NCI-H345 treated with DMSO at 0.1 percent for 48 hours (cell line): Measurements from ENCODE around the gene SPPL2C.
A peak's percentile ranks its signal among the peaks of the same experiment; 100 is the strongest.
"Not testable (repeated sequence)": the region's sequence is repeated elsewhere in the genome, so short reads cannot be mapped to it uniquely, and the experiment has no call there.

ENCODE experiments used
- DNase-seq: peaks from one replicate; lab custom pipeline; 2025; ENCODE audit not compliant: unreplicated experiment; lab: John Stamatoyannopoulos, UW

The SPPL2C gene

GRCh38 chr17:45848868-45849535 is 4.3 kb downstream of the SPPL2C start:
- DNase-seq = no peak

GRCh38 chr17:45849536-45849990 is 4.9 kb downstream of the SPPL2C start:
- no peak for DNase-seq

DNA sequence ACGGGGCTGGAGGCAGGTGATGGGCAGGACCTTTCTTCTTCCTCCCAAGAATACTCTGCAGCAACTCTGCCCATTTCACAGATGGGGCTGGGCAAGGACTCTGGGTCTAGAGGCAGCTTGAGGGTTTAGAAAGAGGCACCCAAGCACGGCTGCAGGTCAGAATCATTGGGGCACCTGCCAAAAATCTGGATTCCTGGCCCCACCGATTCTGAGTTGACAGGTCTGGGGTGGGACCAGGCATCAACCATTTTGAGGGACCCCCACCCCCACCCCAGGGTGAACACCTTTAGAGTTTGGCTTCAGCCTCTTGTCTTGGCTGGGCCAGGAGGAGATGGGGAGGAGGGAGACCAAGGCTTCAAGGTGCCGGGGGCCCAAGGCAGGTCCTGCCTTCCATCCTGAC is 5.3 kb downstream of the SPPL2C start:
- DNase-seq = no peak

DNA sequence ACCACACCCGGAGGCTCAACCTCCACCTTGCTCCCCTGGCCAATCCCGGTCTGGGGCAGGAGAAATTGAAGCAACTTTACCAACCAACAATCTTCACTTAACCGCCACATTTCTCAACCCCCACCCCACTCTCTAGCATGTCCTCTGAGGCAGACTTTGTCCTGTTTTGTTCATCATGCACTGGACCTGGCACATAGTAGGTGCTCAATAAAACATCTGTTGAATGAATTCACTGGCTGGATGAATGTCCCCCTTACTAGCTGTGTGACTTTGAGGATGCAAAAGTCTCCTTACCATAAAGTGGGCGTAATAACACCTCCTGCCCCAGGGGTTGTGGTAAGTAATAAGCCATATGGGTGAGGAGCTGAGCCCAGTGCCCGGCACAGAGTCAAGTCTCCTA is 5.8 kb downstream of the SPPL2C start:
- no peak for DNase-seq

- DNase-seq = no peak
These were observed 6.3 kb downstream of the SPPL2C start for GRCh38 chr17:45851022-45851421.

GRCh38 chr17:45851464-45851863 is 6.8 kb downstream of the SPPL2C start:
- no peak for DNase-seq

GRCh38 chr17:45851873-45852272 is 7.2 kb downstream of the SPPL2C start:
- no peak for DNase-seq

DNA sequence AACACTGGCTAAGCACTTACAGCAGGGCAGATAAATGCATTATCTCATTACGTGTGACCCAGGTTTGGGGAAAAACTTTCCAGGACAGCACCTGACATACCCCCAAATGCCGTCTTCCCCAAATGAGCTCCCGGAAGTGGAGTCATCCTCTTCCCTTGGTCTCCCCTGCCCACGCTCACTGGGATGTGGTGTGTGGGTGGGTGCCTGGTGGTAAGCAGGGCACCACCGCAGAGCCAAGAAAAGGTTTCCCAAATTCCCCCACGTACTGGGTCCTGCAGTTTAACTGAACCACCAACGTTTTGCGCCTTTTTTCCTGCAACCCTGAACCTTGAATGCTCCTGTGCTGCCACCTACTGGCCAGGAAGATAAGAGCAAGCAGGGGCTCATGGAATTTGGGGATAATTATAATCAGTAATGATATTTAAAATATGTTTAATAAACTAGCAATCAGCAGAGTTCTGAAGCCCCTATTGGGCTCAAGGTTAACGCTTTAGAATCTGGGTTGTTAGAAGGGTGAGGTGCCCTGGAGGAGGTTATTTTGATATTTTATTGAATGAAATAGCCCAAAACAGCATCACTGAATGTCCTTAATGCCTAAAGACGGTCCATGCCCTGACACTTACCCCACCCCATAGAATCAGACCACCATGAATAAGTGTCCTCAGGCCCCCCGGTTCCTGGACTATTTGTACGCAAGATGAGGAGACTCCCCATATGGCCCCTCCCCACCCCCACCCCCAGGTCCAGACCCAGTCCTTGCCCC is 8.0 kb downstream of the SPPL2C start:
- peak; percentile 18 for DNase-seq

DNA sequence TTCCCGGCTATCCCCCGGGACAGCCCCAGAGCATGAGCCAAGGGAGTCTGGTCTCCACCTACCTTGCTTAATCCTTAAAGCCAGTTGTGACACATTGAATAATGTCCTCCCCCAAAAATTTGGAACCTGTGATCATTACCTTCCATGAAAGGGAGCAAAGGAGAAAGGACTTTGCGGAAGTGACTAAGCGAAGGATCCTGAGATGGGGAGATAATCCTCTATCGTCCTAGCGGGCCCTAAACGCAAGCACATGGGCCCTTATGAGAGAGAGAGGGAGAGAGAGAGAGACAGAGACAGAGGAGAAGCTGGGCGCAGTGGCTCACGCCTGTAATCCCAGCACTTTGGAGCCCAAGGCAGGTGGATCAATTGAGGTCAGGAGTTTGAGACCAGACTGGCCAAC is 9.5 kb downstream of the SPPL2C start:
- DNase-seq = no peak

- DNase-seq = no peak
These were observed 11.1 kb downstream of the SPPL2C start for GRCh38 chr17:45855691-45856336.

GRCh38 chr17:45857977-45858708 is 13.5 kb downstream of the SPPL2C start:
- no peak for DNase-seq

GRCh38 chr17:45861165-45861564 is 16.5 kb downstream of the SPPL2C start:
- no peak for DNase-seq

- not testable (repeated sequence) for DNase-seq
These were observed 17.4 kb downstream of the SPPL2C start for GRCh38 chr17:45862127-45862526.

- no peak for DNase-seq
These were observed 19.4 kb downstream of the SPPL2C start for GRCh38 chr17:45863857-45864654.

- no peak for DNase-seq
These were observed 22.5 kb downstream of the SPPL2C start for GRCh38 chr17:45867171-45867570.

GRCh38 chr17:45867702-45868101 is 23.0 kb downstream of the SPPL2C start:
- DNase-seq = no peak

- DNase-seq = no peak
These were observed 23.6 kb downstream of the SPPL2C start for GRCh38 chr17:45868276-45868675.

DNA sequence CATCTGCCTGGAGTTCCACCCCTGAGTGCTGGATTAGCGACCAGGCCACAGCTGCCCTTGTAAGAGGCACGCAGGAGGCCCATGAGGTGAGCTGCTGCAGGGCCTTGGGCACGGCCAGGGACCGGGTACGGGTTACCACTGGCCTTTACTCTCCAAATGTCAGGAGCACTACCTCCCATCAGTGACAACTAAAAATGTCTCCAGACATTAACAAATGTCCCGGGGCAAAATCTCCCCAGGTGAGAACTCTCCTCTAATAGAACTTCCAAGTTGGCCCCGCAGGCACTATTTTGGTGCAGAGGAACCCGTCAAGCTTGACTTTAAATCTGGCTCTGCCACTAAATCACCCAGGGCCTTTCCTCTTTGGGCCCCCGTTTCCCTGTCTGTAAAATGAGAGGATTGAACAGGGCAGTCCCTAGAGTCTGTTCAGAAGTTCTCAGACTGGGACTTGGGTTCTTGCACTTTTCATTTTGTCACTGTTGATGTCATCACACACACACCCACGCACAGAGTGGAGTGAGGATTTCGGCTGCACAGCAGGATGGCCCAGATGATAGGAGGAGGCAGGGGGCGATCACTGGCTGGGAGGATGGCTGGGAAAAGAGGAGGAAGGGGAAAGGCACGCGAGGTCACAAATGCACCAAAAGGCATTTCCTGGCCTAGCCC is 25.1 kb downstream of the SPPL2C start:
- DNase-seq = no peak

DNA sequence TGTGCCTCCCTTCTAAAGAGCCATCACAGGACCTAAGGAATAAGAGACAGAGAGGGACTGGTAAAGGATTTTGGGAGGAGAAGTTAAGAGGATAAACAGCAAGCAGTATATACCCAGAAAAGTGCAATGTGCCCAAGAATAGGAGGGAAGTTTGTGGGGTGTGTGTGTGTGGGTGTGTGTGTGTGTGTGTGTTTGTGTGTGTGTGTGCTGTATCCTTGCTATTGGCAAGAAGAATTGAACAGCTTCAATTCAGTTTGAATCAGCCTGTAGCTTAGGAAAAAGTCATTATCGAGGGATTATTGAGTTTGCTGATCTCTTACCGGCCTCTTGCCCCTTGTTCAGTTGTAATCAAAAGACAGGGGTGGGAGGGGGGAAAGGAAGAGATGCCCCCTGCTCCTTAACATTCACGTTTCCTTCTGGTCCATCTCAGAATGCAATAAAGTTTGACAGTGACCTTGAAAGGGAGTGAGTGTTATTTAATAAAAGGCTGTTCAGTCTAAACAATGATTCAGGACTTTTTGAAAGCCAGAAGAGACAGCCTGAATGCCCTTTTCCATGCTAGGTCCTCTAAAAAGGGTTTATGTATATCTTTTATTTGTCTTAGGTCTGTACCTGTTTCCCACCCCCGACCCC is 25.8 kb downstream of the SPPL2C start:
- no peak for DNase-seq

GRCh38 chr17:45871718-45872117 is 27.0 kb downstream of the SPPL2C start:
- DNase-seq = no peak
